ENCODE data around the gene DSE.

GRCh38 chr6:116485559-116486184 is 114.9 kb downstream of the DSE start:
- TF ChIP-seq CTCF (conservative IDR thresholded peaks at IDR 0.05 in 1 of 2, IDR thresholded peaks at IDR 0.05 in 1 of 2; ENCODE audit: low read depth in 1 of 2, low read length in 2 of 2) (no peak), EZH2 (IDR thresholded peaks at IDR 0.05; ENCODE audit: low read length, missing control alignments) (no peak)
